Left ventricle myocardium inferior (tissue), 1 donor: ENCODE results near the gene RNU6-9. TPM values are rescaled to one million over a fixed set of nuclear protein-coding genes. Genes with fewer than 3 reads are reported as not detected.

ENCODE experiments used
- DNase-seq: peaks from one replicate; pipeline ENCODE4 v3.0.0-alpha.2; 2020
- H3K27ac ChIP-seq: fragments of 200-600 bp; replicated peaks from 2 replicates; pipeline ENCODE4 v1.8.0; 2021
- H3K27me3 ChIP-seq: fragments of 200-600 bp; 2 replicates; pipeline ENCODE4 v1.8.0; 2021; ENCODE audit warnings: low read depth
- H3K36me3 ChIP-seq: fragments of 200-600 bp; 2 replicates; pipeline ENCODE4 v1.8.0; 2021
- H3K4me1 ChIP-seq: fragments of 200-600 bp; 2 replicates; pipeline ENCODE4 v1.8.0; 2021
- H3K4me3 ChIP-seq: fragments of 200-600 bp; 2 replicates; pipeline ENCODE4 v1.8.0; 2021; ENCODE audit warnings: mild to moderate bottlenecking, moderate library complexity
- H3K9me3 ChIP-seq: fragments of 200-600 bp; replicated peaks from 2 replicates; pipeline ENCODE4 v1.8.0; 2021
- CTCF ChIP-seq: fragments of 200-600 bp; IDR thresholded peaks from 2 replicates; pipeline ENCODE4 v1.8.0; 2021; ENCODE audit warnings: antibody characterized with exemption, mild to moderate bottlenecking, borderline replicate concordance
- intact Hi-C: fragments of 100-400 bp; cut with micrococcal nuclease; formaldehyde crosslinking; loops from one replicate; pipeline ENCODE4 v1.11.0; 2022
- total RNA-seq: library from RNA; stranded (reverse); fragmentation: NEBNext Ultra II Directional; extraction: Animal tissue kit (Norgen Biotek cat#: 25700); gene quantifications from one replicate; pipeline ENCODE4 v1.2.1, GENCODE V29; 2021
- donor health status: DM: no; HTN: yes; CAD: no; lungs with severe emphysema.

Gene RNU6-9
- total RNA-seq, 1 donor from 2014 or later, result not detected

- intact Hi-C loops, result loop anchor here (10.0 kb wide), 1 partner anchor 165 kb away; no protein-coding TSS in a partner anchor
- Histone ChIP-seq H3K36me3 (peaks cover 7% of the 10 kb centered on the region), H3K27ac (no peak overlapping the region), H3K4me3 (no peak overlapping the region), H3K4me1 (peaks cover 66% of the 10 kb centered on the region), H3K27me3 (no peaks in the 10 kb centered on the region), H3K9me3 (no peaks in the 10 kb centered on the region)
- no peak for DNase-seq
- TF ChIP-seq CTCF, result no peak
Measured at GRCh38 chr19:929891-930258, 36.6 kb downstream of the RNU6-9 start.

GRCh38 chr19:931860-932647 lies 38.8 kb downstream of the RNU6-9 start:
- TF ChIP-seq CTCF, result no peak
- Histone ChIP-seq H3K9me3 (no peaks in the 10 kb centered on the region), H3K36me3 (peaks cover 7% of the 10 kb centered on the region), H3K4me1 (peaks cover 55% of the 10 kb centered on the region), H3K27me3 (no peaks in the 10 kb centered on the region), H3K4me3 (peak overlapping the region; percentile 50), H3K27ac (peak overlapping the region; percentile 74)
- intact Hi-C loops, result no loop called here
- DNase-seq, result no peak

GRCh38 chr19:932648-933552 lies 39.6 kb downstream of the RNU6-9 start:
- Histone ChIP-seq H3K36me3 (peaks cover 7% of the 10 kb centered on the region), H3K9me3 (no peaks in the 10 kb centered on the region), H3K27ac (peak overlapping the region; percentile 74), H3K4me3 (peak overlapping the region; percentile 50), H3K27me3 (no peaks in the 10 kb centered on the region), H3K4me1 (peaks cover 47% of the 10 kb centered on the region)
- no peak for TF ChIP-seq CTCF
- peak; percentile 84 for DNase-seq
- intact Hi-C loops, result no loop called here

- Histone ChIP-seq H3K36me3 (peaks cover 7% of the 10 kb centered on the region), H3K4me3 (peak overlapping the region; percentile 50), H3K4me1 (peaks cover 43% of the 10 kb centered on the region), H3K27ac (peak overlapping the region; percentile 74), H3K9me3 (no peaks in the 10 kb centered on the region), H3K27me3 (no peaks in the 10 kb centered on the region)
- no peak for DNase-seq
- intact Hi-C loops, result no loop called here
- no peak for TF ChIP-seq CTCF
Measured at GRCh38 chr19:933553-933882, 40.2 kb downstream of the RNU6-9 start.

- Histone ChIP-seq H3K27ac (peak overlapping the region; percentile 74), H3K27me3 (no peaks in the 10 kb centered on the region), H3K9me3 (no peaks in the 10 kb centered on the region), H3K4me3 (peak overlapping the region; percentile 29), H3K4me1 (peaks cover 38% of the 10 kb centered on the region), H3K36me3 (peaks cover 7% of the 10 kb centered on the region)
- intact Hi-C loops, result no loop called here
- no peak for TF ChIP-seq CTCF
- DNase-seq, result no peak
Measured at GRCh38 chr19:934197-934840, 41.0 kb downstream of the RNU6-9 start.
